Measurements from ENCODE around the gene RNF31.

DNA sequence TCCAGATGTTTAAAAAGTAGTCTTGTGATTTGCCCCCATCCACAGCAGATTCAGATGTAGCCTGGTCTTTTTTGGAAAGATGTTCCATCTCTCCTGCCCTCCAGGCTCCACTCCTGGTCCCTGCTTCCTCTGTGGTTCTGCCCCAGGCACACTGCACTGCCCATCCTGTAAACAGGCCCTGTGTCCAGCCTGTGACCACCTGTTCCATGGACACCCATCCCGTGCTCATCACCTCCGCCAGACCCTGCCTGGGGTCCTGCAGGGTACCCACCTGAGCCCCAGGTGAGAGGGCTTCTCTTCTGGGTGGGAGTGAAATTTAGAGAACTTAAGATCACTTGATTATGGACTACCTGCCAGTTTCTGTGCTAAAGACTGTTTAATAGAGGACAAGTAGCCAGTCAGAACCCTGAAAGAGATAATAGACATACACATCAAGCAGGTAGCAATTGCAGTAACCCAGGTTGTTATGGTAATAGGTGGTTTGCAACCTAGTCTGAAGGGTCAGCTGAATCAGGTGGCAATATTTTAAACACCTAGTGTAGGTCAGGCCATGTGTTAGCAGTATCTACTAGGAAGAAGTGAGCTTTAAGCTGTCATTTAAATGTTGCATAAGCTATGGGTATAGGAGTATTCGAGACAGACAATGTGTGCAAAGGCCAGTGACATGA lies 2.1 kb downstream of the RNF31 start:
- TF ChIP-seq, protein P1, sequence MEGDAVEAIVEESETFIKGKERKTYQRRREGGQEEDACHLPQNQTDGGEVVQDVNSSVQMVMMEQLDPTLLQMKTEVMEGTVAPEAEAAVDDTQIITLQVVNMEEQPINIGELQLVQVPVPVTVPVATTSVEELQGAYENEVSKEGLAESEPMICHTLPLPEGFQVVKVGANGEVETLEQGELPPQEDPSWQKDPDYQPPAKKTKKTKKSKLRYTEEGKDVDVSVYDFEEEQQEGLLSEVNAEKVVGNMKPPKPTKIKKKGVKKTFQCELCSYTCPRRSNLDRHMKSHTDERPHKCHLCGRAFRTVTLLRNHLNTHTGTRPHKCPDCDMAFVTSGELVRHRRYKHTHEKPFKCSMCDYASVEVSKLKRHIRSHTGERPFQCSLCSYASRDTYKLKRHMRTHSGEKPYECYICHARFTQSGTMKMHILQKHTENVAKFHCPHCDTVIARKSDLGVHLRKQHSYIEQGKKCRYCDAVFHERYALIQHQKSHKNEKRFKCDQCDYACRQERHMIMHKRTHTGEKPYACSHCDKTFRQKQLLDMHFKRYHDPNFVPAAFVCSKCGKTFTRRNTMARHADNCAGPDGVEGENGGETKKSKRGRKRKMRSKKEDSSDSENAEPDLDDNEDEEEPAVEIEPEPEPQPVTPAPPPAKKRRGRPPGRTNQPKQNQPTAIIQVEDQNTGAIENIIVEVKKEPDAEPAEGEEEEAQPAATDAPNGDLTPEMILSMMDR (IDR thresholded peaks at IDR 0.05), result no peak
- TF ChIP-seq POLR2A (IDR thresholded peaks at IDR 0.05) (no peak), EP300 (IDR thresholded peaks at IDR 0.05) (no peak)
